Measurements from ENCODE around the gene YAP1.

DNA sequence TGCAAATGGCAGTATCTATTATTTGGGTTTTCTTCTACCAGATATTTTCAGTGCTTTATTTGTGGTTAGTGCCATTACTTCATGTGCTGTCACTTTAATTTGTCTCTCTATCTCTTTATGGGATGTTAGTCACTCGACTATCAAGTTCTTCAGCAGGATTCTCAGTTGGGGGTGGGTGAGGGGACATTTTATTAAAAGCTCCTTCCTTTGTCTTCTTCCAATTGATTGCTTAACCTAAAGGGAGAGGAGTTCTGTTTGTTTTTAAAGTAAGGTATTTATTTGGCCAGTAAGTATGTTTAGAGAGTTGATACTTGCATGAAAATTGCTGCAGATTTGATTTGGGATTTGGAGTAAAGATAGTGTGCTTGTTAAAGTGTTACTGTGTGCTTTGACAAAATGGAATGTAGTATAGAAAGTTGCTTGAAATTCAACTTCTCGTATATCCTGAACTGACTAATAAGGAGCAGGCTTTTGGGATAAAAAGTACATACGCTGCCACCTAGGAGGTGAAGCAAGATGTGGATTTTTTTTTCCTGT lies 10.3 kb downstream of the YAP1 start:
- TF ChIP-seq, protein P1, sequence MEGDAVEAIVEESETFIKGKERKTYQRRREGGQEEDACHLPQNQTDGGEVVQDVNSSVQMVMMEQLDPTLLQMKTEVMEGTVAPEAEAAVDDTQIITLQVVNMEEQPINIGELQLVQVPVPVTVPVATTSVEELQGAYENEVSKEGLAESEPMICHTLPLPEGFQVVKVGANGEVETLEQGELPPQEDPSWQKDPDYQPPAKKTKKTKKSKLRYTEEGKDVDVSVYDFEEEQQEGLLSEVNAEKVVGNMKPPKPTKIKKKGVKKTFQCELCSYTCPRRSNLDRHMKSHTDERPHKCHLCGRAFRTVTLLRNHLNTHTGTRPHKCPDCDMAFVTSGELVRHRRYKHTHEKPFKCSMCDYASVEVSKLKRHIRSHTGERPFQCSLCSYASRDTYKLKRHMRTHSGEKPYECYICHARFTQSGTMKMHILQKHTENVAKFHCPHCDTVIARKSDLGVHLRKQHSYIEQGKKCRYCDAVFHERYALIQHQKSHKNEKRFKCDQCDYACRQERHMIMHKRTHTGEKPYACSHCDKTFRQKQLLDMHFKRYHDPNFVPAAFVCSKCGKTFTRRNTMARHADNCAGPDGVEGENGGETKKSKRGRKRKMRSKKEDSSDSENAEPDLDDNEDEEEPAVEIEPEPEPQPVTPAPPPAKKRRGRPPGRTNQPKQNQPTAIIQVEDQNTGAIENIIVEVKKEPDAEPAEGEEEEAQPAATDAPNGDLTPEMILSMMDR (IDR thresholded peaks at IDR 0.05; ENCODE audit: poor library complexity, severe bottlenecking), result no peak
- TF ChIP-seq EZH2 (IDR thresholded peaks at IDR 0.05; ENCODE audit: borderline replicate concordance, insufficient read depth, low read length, poor library complexity, severe bottlenecking), result no peak
- no peak for TF ChIP-seq TAF1 (IDR thresholded peaks at IDR 0.05; ENCODE audit: low read depth)
- TF ChIP-seq RAD21 (conservative IDR thresholded peaks at IDR 0.05), result no peak
- TF ChIP-seq SMC3 (conservative IDR thresholded peaks at IDR 0.05; ENCODE audit: poor library complexity), result no peak
- no peak for TF ChIP-seq POLR2AphosphoS5 (IDR thresholded peaks at IDR 0.05)
